DMS53 treated with DMSO at 0.1 percent for 48 hours (cell line): ENCODE results near the gene SGO1.
"Not testable (repeated sequence)": the region's sequence is repeated elsewhere in the genome, so short reads cannot be mapped to it uniquely, and the experiment has no call there.

ENCODE experiments used
- DNase-seq: peaks from one replicate; lab custom pipeline; 2025; ENCODE audit not compliant: unreplicated experiment; lab: John Stamatoyannopoulos, UW

The SGO1 gene

GRCh38 chr3:20185679-20186599 lies at the start of gene SGO1:
Gene SGO1 (minus strand): TSS chr3:20186206. CDS start chr3:20184027, 2,179 bp downstream.
- peak; percentile 63 for DNase-seq

GRCh38 chr3:20235796-20236195 lies 49.8 kb upstream of the SGO1 start:
- DNase-seq, result no peak

DNA sequence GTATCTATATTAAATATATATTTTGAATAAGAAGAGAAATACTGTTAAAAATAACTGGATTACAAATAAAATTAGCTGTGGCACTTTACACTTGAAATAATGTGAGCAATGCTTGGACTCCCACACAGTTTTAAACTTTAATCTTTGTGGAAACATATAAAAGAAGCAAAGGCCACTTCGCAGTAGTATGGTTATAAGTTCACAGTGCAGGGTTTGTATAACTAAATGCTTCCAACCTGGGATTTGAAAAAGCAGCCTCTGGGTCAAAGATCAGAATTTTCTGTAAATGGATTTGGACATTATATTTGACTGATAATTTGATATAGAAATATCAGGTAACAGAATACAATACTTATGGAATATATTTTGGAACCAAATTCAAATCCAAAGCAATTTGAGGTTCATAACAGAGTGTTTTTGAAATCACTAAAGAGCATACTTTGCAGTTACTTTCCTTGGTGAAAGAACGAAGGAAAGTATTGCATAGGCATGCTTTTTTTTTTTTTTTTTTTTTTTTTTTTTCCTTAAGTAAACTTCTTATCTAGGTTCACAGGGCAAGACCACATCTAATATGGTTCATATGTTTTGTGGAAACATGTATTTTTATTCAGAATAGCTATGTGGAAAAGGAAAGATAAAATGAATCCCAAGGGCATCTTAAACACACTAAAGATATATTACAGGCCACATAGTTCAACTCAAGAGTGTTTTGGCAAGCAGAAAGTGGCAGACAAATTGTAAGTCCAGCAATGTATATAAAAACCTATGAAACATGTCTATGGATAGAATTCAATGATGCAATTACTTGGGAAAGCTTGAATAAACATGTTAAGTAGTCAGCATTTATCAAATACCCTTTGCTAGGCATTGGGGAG lies 47.1 kb upstream of the SGO1 start:
- no peak for DNase-seq

- no peak for DNase-seq
These were observed 44.9 kb upstream of the SGO1 start for GRCh38 chr3:20230954-20231353.

GRCh38 chr3:20225769-20226168 lies 39.8 kb upstream of the SGO1 start:
- no peak for DNase-seq

DNA sequence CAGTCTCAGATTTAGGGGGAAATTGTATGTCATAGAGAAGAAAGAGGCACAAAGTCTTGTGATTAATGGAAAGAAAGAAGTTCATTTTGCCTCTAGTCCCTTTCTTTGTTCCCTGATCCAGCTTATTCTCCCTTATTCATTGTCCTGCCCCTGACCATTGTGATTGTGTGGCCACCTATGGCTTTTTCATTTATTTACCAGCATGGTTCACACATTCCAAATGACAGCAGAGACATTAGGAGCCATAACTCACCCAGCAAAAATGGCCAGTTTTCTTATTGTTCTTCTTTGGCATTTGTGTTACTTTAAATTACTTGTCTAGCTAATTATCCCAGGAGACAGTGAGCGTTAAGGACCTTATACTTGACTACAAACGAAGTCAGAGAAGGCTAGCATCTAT lies 36.3 kb upstream of the SGO1 start:
- no peak for DNase-seq

- DNase-seq, result no peak
These were observed 32.2 kb upstream of the SGO1 start for GRCh38 chr3:20218215-20218614.

- no peak for DNase-seq
These were observed 29.6 kb upstream of the SGO1 start for GRCh38 chr3:20215636-20216035.

GRCh38 chr3:20213491-20213890 lies 27.5 kb upstream of the SGO1 start:
- not testable (repeated sequence) for DNase-seq

GRCh38 chr3:20207945-20208344 lies 21.9 kb upstream of the SGO1 start:
- DNase-seq, result not testable (repeated sequence)

- DNase-seq, result not testable (repeated sequence)
These were observed 19.9 kb upstream of the SGO1 start for GRCh38 chr3:20205898-20206297.

- DNase-seq, result no peak
These were observed 15.1 kb upstream of the SGO1 start for GRCh38 chr3:20201143-20201542.

DNA sequence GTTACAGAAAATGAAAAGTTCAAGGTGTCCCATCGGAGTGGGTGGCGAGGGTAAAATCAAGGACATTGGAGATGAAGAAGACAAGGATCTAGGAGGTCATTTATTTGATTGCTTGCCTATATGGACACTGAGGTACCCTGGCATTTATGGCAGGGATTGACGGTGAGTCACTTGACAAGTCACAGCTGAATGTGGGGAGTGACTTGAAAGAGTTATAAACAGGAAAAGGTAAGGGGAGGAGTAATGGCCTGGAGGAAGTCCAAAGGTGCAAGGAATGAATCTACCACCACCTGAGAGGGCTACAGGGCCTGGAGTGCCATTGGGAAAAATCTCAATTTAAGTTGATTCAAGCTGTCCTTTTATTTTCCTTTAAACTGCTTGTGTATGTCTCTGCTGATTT lies 11.8 kb upstream of the SGO1 start:
- DNase-seq, result no peak

GRCh38 chr3:20194793-20195460 lies 8.9 kb upstream of the SGO1 start:
- no peak for DNase-seq

DNA sequence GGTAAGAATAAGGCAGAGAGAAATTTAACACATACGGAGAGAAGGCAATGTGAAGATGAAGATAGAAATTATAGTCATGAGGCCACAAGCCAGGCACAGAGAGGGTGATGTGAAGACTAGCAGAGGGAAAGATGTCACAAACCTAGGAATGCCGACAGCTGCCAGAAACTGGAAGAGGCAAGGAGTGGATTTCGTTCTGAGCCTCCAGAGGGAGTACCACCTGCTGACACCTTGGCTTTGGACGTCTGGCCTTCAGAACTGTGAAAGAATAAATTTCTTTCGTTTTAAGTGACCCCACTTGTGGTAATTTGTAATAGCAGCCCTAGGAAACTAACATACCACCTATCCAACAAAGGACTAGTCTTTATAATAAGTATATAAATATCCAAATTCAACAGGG lies 5.0 kb upstream of the SGO1 start:
- DNase-seq, result no peak

GRCh38 chr3:20186600-20187004 lies 596 bp upstream of the SGO1 start:
- no peak for DNase-seq

- DNase-seq, result peak; percentile 2
These were observed 701 bp downstream of the SGO1 start for GRCh38 chr3:20185331-20185678.

DNA sequence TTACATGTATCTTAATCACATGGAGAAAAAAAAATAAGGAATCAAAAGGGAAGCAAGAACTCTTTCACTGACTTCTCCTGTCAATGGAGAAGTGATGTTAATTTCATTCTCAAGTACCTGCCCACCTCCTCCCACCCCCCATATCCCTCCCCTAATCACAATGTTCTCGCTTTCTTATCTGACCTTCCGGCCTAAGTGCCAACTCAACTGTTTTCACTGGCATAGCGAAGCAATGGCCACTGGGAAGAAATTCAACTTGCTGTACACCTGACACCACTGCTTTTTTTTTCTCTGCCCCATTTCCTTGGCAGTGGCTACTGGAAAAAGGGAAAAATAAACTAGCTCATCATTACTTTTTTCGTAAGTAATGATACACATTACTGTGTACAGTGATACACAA lies 3.8 kb downstream of the SGO1 start:
- no peak for DNase-seq

DNA sequence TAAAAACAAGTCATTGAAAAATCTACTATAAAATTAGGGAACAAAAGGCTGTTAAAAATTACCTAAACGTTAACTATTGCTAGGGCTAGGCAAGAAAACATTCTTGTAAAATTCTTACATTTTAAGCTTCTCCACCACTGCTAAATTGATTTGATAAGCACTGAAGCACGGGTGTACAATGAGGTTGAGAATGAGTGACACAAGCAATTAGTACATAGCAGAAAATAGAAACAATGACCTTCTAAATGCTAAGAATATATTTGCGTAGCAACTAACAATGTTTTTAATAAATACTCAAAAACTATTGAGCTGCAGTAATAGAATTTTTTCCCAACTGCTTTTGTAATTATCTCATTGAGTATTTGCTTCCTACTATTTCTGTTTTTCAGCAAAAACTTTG lies 4.7 kb downstream of the SGO1 start:
- DNase-seq, result no peak

GRCh38 chr3:20173844-20174410 lies 12.1 kb downstream of the SGO1 start:
- DNase-seq, result no peak

DNA sequence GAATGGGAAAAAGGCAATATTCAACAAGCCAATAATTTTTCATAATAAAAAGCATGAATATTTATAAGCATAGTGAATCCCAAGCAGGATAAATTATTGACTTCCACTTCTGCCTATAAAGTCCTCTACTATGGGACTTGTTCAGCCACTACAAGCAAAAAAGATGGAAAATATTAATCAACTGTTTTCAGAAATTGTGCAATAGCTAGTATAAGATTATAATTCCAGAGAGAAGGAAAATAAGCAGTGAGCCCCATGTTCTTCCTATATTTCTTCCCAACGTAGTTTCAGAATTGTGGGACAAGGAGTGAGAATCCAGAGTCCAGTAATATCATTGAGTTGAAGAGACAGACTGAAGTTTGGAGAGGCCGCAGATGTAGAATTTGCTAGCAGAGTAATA lies 24.3 kb downstream of the SGO1 start:
- no peak for DNase-seq
